Hematopoietic multipotent progenitor cell treated with erythropoietin and hydrocortisone succinate and interleukin-3 and kit ligand, for 4 days (in vitro differentiated cells): ENCODE data around the gene OR6S1.

ENCODE experiments used
- DNase-seq: peaks from one replicate; pipeline ENCODE4 v3.0.0-alpha.2; 2015

The OR6S1 gene, protein sequence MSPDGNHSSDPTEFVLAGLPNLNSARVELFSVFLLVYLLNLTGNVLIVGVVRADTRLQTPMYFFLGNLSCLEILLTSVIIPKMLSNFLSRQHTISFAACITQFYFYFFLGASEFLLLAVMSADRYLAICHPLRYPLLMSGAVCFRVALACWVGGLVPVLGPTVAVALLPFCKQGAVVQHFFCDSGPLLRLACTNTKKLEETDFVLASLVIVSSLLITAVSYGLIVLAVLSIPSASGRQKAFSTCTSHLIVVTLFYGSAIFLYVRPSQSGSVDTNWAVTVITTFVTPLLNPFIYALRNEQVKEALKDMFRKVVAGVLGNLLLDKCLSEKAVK

GRCh38 chr14:20641591-20641990 is at the start of gene OR6S1:
Gene OR6S1 (minus strand): TSS chr14:20641691. CDS start chr14:20641691, 0 bp downstream.
- DNase-seq, result no peak

DNA sequence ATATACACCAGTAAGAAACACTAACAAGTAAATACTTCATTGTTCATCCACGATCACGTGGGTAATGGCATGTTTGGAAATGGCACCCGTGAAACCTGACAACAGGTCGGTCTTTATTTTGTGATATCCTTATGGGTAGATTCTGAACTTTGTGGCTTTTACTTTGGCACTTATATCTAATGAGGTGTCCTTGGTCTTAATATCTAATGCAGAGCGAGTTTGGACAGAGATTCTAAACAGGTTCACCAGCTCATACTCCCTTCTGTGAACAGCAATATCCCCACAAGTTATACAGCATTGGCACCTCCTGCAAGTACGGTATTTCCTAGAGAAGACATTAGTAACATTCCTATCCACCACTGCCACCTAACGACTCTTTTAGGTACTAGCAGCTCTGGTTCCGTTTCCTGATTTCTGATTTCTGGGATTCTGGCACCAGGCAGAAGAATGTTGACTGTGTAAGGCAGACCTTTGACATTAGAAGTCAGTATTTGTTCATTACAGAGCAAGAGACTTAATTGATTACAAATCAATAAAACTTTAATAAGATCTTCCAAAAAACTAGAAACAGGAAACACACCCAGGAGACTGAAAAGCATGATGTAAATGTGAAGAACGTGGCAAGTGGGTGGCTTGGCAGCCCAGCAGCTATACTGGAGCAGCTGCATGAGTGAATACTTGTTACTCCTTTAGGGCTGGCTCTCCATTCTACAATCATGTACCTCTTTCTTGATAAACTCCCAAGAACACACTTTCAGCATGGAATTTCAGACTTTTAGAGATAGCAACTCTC is 49.6 kb upstream of the OR6S1 start:
- DNase-seq, result peak; percentile 88

GRCh38 chr14:20688167-20688839 is 46.8 kb upstream of the OR6S1 start, which contains the start of gene ANG:
Gene ANG (plus strand): TSS chr14:20688764. CDS start chr14:20693565, 4,801 bp downstream.
- DNase-seq, result no peak

- DNase-seq, result no peak
These were observed 46.1 kb upstream of the OR6S1 start for GRCh38 chr14:20687362-20688166.

DNA sequence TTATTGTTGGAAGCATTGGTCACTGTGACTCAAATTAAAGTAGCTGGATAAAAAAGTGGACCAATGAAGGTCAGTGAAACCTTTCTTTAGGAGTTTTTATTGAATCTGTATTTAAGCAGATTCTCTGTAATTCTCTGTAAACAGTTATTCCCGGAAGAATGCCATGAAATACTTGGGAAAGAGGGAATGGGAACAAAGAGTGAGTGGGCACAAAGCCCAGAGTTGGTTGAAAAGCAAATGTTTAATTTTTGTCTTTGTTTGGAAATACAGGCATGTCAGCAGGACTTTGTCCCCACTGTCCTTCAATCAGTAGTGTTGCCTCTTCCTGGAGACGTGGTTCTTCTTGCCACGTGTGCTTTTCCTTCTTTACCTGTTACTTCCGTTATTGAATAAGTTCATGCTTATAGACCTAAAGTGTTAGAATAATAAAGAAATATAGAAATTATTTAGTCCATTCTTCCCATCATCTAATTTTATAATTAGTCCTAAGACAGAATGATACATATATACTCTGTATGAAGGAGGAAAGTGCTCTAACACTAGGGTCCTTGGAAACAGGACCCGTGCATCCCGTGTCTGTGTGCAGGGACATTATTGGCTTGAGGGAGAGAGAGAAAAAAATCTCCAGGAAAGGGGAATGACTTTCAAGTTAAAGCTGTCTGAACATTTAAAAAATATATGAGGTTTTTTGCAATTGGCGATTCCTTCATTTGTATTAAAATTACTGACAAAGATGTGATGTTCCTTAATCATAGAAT is 45.1 kb upstream of the OR6S1 start:
- no peak for DNase-seq

DNA sequence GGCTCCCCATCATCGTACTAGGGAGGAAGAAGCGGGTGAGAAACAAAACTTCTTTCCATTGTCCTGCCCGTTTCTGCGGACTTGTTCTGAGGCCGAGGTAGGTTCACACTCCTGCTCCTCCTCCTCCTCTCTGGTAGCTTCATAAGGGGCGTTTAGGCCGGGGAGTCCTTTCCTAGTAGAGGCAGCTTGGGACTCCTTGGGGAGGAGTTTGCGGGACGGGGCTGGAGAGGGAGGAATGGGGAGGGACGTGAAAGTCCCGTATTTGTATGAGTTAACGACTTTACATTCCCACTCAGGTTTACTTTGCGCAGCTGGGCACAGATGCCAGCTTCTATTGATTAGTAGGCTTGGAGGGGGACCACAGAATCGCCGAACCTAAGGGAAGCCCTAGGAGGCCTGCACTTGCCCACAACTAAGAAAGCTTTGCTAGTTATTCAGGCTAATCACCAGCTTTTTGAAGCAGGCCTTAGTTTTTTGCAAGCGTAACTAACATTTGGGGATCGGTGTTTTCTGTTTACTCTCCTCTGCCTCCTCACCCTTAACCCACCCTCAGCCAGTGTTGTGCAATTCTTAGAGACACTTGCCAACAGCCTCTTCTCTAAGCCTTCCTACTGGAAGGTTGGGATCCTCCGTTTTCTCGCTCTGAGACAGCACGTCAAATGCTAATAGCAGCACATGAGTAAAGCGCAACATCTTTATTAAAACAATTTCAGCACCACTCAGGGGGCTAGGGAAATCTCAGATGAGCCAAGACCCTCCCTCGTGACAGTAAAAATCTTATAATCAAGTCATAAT is 43.4 kb upstream of the OR6S1 start:
- no peak for DNase-seq

GRCh38 chr14:20683891-20684661 is 42.6 kb upstream of the OR6S1 start, which contains the start of gene RNASE4:
Gene RNASE4 (plus strand): TSS chr14:20684560. CDS start chr14:20699372, 14,812 bp downstream.
- DNase-seq, result peak; percentile 92

- DNase-seq, result peak; percentile 95
These were observed 41.8 kb upstream of the OR6S1 start for GRCh38 chr14:20683125-20683890.

- DNase-seq, result peak; percentile 93
These were observed 41.1 kb upstream of the OR6S1 start for GRCh38 chr14:20682435-20683124.

- DNase-seq, result no peak
These were observed 40.6 kb upstream of the OR6S1 start for GRCh38 chr14:20682127-20682434.

DNA sequence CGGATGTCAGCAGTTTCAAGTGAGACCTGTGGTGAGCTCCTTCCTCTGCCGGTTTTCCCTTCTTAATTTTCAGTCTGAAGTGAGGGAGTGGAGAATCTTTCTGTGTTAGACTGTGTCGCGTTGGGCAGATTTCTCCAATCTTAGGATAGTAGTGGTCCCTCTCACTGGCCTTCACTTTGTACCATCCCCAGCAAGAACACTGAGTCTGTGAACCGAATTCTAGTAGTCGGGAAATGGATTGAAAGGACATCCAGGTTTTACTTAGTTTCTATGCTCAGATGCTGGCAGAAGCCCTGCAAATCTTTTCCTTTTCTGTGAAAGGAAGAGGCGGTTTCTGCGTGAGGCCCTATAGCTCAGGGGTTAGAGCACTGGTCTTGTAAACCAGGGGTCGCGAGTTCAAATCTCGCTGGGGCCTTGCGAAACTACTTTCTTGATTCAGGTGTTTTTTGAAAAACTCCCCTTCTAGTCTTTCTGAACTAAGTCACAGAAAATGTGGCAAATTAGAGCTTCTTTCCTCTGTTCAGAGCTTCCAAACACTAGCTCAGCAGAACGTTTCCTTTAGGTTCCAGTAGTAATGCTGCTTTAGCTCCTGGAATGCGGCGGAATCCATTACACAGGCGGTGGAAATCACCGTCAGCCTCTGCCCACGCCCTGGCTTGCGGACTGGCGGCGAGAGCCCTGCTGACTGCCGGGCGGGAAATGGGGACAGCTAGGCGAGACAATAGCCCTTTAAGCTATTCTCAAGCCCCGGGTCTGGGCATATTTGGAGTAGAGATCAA is 40.0 kb upstream of the OR6S1 start:
- peak; percentile 95 for DNase-seq

- DNase-seq, result no peak
These were observed 39.4 kb upstream of the OR6S1 start for GRCh38 chr14:20680843-20681347.

DNA sequence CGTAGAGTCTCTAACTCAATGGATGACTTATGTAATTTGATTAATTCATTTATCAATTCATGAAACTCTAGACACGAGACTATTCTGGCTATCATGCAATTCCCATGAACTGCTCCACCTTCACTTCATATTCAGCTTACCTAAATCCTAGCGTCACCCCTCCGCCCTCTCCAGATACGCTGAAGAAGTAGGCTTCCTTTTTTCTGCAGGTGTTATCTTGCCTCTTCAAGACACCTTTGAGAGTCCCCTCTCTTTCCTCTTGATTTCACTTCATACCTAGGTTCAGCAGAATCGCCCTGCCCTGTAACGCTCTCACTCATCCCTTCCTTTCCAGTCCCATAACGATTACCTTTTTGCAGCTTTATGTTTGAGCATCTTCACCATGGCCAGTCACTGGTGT is 38.9 kb upstream of the OR6S1 start:
- no peak for DNase-seq

- peak; percentile 44 for DNase-seq
These were observed 38.4 kb upstream of the OR6S1 start for GRCh38 chr14:20679907-20680306.

DNA sequence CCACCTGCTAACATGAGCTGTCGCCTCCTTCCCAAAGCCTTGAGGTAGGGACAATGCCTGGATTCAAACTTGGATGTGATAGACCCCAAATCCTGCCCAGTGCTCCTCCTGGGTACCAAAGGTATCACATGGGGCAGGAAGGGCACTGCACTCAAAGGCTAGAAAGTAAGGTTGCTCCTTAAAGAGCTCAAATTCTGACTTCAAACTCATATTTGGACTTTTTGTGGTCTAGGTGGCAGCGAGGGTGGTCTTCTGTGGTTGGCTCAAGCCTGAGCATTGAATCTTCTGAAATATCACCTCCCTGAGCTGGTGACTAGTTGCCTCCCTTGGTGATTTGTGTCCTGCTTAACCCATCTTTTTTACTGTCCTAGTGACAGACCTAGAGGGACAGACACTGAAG is 34.6 kb upstream of the OR6S1 start:
- DNase-seq, result no peak

GRCh38 chr14:20675669-20676068 is 34.2 kb upstream of the OR6S1 start:
- DNase-seq, result no peak

DNA sequence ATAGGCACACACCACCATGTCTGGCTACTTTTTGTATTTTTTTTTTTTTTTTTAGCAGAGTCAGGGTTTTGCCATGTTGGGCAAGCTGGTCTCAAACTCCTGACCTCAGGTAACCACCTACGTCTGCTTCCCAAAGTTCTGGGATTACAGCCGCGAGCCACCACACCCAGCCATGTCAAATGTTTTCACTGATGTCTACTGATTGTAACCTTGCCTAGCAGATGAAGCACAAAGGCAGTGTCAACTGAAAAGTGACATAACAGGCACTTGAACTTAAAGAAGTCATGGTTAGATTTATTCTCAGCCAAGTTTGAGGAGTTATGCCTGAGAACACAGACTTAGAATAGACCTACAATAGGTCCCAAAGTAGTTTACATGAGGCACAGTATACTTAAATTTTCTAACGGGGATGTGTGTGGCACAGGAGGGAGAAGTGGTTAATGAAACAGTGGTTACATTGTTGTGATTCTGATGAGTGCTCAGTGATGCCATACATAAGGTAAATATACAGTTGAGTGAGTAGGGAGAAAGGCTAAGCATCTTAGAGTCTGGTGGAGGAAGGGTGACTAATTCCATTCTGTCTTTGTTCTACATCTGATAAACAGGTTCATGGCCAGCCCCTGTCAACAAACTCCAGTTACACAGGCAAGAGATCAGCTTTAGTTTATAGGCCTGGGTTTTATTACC is 30.2 kb upstream of the OR6S1 start:
- no peak for DNase-seq
